NCI-H2171 treated with DMSO at 0.1 percent for 48 hours (cell line): ENCODE results near the gene COL23A1.

ENCODE experiments used
- DNase-seq: peaks from one replicate; lab custom pipeline; 2025; lab: John Stamatoyannopoulos, UW

Gene COL23A1

DNA sequence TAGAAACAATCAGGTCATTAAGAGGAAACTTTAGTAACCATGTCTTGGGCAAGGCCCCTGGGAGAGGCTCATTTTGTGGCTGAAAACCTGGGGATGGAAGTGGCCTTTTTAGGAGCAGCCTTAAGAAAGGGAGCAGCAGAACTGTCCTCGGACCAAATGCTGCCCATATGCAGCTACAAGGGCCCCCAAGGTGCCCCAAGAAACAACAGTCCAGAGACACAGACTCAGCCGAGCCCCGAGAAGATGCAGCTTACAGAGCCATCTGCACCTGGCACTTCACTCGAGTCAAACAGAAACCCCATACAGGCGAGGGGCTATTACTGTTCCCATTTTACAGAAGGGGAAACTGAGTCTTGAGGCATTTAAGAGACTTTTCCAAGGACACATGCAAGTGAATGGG lies 58.0 kb downstream of the COL23A1 start:
- DNase-seq: no peak

DNA sequence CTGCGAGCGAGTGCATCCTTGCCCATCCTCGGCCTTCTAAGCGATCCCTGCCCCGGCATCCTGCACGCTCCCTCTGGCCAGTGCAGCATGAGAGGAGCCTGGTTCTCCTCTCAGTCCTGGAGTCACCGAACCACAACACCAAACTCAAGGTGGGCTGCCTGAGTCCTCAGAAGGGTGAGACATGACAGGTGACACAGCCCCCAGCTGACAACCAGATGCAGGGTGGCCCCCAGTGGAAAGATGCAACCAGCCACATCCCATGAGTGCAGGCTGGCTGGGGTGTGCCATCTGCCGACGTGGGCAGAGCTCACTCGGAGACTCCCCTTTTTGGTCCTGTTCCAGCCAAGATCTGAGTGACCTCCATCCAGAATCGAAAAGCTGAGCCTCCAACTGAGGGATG lies 58.4 kb downstream of the COL23A1 start:
- peak; percentile 1 for DNase-seq

DNA sequence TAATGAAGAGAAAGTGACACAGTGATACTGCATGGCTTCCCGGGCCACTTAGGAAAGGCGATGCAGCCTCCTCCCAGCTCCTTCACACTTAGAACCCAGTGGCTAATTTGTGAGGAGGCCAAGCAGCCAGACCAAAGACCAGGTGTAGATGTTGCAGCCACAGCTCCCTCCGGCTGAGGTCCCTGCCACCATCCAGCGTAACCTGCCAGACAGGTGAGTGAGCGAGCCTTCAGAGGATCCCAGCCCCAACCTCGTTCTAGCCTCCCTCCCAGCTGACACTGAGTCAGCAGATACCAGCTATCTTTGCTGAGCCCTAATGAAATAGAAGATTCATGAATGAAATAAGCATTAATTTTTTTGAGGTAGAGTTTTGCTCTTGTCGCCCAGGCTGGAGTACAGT lies 59.7 kb downstream of the COL23A1 start:
- DNase-seq: no peak

DNA sequence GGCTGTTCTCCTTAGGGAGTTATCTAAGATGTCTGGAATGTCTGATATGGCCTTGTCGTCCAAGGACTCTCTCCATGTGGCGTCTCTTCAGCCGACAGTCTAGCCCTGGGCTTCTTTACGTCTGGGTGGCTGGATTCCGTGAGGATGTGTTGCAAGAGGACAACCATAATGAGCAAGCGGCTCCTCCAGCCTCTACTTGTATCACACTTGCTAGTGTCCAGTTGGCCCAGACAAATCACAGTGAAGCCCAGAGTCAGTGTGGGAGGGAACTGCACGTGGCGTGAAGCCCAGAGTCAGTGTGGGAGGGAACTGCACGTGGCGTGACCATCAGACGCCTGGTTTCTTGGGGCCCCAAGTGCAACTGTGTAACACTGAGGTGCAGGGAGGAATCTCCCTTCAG lies 61.1 kb downstream of the COL23A1 start:
- no peak for DNase-seq

DNA sequence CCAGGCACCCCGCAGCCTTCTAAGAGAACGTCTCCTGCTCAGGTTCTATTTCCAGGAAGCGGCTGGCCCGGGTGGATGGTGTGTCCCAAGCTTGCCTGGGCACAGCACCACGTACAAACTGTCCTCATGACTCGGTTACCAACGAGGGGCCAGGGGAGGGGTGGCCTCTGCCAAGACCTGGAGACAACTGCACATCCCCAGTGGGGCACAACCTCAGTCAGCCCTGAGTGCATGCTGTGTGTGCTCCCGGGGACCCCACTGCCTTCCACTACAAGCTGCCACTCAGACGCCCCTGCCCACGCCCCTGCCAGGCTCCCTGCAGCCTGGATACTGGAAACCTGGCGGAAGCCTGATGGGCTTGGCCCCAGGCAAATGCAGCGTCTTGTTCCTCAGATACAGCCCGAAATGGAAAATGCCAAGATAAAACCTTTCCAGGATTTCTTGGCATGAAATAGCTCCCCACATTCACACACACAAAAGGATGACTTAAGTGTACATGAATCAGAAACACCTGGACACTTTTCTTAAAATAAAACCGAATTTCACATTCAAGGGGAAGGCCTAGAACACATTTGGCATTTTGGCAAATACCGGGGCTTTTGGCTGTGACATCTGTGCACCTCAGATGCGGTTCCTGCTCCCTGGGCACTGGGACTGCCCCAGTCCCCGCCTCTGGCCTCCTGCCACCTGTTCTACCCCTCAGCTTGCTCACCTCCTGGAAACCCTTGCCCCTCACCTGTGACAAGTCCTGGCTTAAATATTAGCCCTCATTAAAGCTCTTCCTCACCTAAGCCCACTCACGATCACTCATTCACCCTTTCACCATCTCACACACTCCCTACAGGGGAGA lies 62.5 kb downstream of the COL23A1 start:
- peak; percentile 8 for DNase-seq

DNA sequence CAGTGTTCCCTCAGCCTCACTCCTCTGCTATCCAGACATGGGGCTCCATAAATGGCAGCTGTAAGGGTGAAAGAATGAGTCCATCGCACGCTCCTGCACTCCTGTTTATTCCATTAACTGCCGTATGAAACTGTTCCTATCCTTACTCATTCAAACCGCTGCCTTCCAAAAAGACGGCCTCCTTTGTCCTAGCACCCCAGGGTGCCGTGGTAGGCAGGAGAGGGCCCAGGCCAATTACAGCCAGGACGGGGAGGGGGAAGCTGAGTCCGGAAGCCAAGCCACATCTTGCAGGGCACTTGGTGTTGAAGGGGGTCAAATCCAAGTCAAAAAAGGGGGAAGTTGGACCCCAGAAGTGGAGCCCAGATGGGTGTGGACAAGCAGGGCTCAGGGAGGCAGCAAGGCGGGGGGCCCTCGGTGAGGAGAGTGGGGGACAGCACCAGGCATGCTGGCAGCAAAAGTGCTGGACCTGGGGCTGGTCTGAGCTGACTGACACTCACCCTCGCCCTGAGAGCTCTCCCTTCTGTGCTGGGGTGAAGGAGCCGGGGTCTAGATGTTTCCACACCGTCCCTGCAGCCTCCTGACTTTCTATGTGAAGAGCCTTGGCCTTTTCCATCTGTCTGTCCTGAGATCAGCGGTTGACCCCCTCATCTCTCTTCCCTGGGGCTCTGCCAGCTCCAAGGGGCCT lies 63.3 kb downstream of the COL23A1 start:
- DNase-seq: no peak

DNA sequence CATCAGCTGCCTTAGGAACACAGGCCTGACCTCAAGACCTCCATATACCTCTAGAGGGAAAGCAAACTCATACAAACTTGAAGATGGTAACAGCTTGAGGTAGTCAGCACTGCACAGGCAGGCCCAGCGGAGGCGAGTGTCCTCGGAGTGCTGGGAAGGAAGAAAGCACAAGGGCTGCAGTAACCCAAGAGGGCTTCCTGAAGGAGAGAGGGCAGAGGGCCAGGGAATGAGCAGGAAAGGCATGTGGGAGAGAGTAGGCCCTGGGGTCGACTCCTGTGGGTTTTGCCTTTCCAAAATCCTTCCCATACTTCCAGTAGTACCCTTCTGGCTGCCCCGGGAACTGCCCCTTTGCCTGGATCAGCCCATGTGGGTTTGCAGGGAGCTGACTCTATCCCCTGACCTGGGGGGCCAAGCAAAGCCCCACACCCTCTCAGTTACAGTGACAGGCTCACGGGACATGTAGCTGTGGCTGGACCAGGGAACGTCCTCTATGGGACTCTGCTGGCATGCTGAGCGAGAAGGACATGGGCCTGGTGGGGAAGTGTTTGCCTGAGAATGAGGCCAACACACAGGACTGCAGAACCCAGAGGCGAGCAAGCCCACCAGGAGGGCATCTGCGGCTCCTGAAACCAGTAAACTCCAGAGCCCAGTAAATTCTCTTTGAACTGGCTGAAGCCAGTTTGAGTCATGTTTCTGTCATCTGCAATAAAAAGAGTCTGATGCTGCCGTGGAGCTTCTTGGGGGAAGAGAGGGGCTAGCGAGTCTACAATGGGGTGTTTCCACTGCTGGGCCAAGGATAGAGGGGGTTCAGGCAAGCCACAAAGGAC lies 64.1 kb downstream of the COL23A1 start:
- no peak for DNase-seq

DNA sequence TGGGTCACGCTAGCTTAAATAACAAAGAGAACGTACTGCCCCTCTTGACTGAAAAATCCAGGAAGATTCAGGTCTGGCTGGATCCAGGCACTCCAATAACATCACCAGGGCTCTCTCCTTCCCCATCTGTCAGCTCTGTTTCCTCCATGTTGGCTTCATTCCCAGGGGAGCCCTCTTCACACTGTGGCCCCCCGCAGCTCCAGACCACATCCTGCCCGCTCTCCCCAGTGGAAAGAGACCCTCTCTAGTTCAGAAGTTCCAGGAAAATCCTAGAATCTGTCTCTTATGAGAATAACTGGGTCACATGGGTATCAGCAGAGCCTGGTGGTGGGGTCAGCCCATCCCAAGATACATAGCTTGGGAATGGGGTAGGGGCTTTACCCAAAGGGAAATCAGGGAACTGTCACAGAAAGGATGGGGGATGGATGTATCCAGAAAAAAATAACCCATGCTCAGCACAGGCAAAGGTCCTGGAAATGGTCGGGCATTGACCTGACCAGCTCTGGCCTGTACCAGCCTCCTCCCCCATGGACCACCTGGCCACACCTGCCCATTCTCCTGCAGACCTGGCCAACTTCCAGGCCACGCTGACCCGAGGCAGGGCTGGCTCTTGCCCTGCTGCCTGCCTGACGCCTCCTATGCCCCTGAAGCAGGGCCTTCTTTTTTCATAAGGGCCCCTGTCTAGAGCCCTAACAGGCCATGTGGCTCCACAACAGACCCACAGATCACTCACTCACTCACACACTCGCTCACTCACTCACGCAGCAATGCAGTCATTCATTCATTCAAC lies 65.9 kb downstream of the COL23A1 start:
- DNase-seq: no peak

DNA sequence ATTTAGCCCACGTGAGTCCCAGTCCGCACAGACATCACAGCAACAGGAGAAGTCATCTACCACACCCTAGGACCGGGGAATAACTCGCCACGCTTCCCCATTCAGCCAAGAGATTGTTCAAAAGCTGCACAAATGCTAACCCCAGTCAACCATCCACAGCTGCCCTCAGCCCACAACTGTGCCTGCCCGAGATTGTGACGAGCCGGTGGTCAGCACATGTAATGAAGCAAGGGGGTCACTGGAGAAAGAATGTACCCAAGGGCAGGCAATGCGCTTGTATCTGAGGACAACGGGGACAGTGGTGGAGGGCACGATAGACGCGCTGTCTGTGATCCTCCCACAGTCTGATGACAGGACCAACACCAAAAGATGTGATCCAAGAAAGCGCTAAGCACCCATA lies 67.8 kb downstream of the COL23A1 start:
- no peak for DNase-seq

DNA sequence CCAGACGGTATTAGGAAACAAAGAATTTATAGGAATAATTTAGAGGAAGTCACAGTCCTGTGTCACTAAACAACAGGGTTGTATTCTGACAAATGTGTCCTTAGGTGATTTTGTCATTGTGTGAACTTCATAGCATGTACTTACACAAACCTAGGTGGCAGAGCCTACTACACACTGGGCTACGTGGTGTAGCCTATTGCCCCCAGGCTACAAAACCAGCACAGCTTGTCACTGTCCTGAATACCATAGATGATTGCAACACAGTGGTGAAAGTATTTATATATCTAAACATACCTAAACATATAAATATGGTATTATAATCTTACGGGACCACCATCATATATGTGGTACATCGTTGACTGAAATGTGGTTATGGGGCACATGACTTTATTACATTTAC lies 69.3 kb downstream of the COL23A1 start:
- no peak for DNase-seq

DNA sequence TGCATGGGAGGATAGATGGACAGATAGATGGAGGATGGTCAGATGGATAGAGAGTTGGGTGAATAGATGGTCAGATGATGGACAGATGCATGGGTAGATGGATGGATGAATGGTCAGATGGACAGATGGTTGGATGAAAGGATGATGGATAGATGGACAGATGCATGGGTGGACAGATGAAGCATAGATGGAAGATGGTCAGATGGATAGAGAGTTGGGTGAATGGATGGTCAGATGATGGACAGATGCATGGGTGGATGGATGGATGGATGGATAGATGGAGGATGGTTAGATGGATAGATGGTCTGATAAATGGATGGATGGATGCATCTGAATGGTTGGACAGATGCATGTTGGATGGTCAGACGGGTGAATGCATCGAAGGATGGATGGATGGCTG lies 70.4 kb downstream of the COL23A1 start:
- DNase-seq: no peak

DNA sequence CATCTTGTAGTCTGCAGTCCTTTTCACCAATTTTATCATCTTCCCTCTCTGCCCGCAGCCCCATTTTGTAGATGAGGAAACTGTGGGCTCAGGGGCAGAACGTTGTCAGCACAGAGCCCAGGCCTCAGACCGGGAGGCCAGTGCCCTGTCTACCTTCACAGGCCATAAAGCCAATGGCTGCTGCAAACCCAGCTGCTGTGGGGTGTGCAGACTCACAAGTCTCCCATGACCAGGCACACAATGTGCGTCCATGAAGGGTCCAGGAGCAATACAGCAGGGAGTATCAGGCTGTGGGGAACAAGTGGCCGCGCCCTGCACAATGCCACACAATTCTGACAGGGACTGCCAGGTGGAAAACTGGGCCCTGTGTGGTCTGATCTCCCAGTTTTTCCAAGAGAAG lies 71.0 kb downstream of the COL23A1 start:
- no peak for DNase-seq

DNA sequence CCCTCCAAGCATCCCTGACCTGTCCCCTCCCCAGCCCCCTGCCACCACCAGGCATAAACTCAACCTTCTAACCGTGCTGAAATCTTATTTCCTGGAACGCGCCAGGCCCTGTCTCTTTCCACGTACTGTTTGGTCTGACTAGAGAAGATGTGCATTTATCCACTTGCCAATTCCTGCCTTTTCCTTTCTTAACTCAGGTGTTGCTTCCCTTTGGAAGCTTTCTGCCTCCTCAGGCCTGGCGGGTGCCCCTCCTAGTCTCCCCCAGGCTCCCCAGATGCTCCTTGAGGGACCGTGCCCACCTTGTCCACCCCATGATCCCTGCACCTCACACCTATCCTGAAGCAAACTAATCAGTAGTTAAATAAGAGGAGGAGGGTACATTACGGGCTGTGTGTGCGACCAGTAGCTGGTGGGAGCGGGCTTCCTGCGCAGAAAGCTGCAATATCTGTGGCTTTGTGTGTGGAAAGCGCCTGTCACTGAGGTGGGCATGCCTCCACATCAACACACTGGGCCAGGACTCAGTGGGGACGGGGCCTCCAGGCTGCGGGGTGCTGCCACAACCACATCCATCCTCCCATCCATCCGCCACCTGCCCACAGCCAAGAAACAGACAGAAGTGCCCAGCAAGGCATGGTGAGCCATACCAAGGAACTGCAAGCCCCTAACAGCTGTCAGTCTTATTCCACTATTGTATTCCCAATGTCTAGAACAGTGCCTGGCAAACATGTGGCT lies 73.5 kb downstream of the COL23A1 start:
- DNase-seq: no peak

DNA sequence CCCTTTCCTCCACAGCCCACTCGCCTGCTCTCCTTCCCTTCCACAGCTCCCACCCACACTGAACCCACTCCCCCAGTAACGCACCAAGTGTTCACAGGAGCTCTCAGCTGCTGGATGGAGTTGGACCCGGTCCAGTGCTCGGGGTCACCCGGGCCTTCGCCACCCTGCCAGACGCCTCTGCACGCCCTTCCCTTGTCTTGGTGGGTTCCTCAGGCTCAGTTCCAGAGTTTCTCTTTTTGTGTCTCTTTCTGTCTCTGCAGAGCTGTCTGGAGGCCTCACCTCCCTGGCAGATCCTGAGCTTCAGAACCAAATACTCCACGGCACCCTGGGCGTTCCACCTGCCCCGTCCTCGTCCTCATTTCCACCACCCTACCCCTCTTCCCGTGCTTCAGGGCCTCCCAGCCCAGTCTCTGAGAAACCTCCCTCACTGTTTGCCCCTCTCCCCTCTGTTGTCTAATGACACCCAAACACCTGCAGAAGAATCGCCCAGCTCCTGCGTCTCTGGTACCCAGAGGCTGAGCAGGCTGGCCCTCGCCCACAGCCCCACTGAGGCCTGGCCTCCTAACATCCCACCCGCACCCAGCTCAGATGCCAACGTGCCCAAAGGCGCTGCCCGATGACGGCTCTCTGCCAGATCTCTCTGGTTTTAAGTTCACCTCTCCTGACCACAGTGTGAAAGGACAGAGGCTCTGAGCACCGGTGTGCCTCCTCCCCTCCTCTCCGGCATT lies 74.3 kb downstream of the COL23A1 start:
- no peak for DNase-seq

DNA sequence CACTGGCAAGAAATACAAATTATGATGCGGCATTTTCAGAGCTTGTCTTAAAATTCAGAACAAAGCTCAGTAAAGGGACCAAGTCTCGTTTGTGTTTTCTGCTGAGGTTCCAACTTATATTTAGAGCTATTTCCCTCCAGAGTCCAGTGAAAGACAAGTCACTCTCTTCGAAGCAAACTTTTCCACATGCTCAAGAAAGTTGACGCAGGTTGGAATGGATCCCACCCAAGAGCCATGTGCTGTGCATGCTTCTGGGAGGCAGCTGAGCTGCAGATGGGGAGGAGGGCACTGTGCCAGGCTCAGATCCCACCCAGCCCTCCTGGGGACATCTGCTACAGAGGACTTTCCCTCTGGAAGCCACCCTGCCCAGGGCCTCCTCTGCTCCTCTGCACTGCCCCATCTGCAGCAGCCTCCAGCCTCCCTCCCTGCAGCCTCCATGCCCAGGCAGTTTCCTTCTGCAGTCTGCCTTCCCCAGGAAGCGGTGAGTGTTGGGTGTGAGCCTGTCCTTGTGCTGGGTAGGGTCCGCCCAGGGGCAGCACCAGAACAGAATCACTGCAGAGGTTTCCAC lies 75.3 kb downstream of the COL23A1 start:
- DNase-seq: no peak

DNA sequence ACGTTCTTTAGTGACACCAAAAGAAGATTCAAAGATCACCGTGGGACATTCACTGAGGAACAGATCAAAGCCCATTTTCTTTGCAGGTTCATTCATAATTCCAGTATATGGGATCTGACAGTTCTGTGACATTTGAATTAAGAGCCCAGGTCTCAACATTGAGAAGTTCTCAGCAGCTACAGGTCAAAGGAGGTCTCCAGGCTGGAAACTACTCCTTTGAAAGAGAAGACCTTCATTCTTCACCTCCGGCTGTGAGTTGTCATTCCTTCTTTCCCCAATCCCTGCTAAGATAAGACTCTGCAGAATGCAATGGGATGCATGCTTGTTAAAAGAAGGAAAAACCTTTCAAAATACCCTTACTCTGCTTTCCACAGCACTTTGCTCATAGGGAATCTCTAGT lies 79.0 kb downstream of the COL23A1 start:
- no peak for DNase-seq

DNA sequence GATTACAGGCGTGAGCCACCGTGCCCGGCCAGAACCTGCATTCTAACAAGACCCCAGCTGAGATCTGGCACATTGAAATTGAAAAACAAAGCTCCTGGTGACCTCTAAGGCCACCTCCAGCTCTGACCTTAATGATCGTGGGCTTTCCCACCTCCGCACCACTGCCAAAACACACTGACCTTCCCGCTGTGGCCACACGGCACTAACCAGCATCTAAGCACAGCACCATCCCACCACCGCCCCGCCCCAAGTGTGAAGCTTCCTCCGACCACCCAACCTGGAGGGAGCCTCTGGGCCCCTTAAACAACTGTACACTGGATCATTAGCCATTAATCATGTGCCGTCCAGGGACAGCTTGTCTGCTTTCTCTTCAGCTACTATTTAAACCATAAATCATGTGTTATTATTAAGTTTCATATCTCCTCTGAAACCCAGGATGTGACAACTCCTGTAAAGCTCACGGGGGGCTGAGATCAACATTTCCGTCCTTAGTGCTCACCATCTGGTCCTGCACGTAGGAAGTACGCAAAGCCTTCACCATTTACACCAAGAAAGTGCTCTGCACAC lies 80.6 kb downstream of the COL23A1 start:
- DNase-seq: no peak

DNA sequence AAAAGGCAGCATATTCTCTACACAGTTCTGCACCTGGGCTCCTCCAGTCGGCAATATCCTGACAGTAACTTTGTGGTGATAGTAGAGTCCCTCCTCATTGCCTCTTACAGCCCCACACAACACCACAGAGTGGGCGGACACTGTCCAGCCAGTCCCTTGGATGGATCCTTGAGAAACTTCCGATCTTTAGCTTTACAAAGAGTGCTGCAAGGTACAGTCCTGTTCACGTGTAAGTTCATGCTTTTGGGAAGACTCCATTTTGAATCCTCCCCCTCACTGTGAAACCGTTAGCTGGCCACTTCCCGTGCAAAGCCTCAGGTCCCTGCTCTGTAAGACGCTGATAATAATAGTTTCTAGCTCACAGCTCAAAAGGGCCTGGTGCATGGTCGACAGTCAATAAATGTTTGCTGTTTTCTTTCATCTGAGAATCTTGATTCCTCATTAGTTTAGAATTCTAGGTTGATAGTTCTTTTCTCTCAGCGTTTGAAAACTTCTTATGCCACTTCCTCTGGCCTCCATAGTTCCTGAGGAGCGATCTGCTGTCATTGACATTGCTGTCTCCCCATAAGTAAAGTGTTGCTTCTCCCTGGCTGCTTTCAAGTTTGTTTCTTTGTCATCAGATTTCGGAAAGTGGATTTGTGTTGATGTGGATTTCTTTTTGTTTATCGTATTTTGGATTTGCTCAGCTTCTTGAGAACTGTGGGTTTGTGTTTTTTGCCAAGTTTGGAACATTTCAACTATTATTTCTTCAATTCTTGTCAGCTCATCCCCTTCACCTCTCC lies 82.9 kb downstream of the COL23A1 start:
- no peak for DNase-seq
